ENCODE results near the gene CHD1L. TPM values are rescaled to one million over a fixed set of nuclear protein-coding genes. Genes with fewer than 3 reads are reported as not detected.

The CHD1L gene
- total RNA-seq, 1 experiment from 2014 or later: 25.7 TPM

Other genes with a start within 250 kb of the CHD1L start
- gene PRKAB2, start 70.2 kb upstream of the CHD1L start, total RNA-seq (2014; rRNA removed; shearing (Covaris generic)): 12.9 and 20.8 TPM in 2 replicates
- 2.1 and 3.4 TPM in 2 replicates for gene FMO5, start 17.3 kb upstream of the CHD1L start, total RNA-seq (2014; rRNA removed; shearing (Covaris generic))